Gastrocnemius medialis (tissue), 4 donors: ENCODE results near the gene PDIA3.

ENCODE experiments used
- POLR2A ChIP-seq, 2 donors: fragments of 450-650 bp; IDR thresholded peaks; one replicate each; pipeline ENCODE4 v1.6.1; 2017; ENCODE audit warnings: antibody characterized with exemption in 2 of 2, mild to moderate bottlenecking in 2 of 2, moderate library complexity in 2 of 2
- TF ChIP-seq, protein P1 (sequence below), 5 experiments: fragments of 450-650 bp in 3 of 5; fragments of 200-600 bp in 2 of 5; sonication (generic) in 2 of 5; IDR thresholded peaks in 4 of 5; conservative IDR thresholded peaks in 1 of 5; 1 replicate in 4 of 5; 2 replicates in 1 of 5; pipeline ENCODE4 v1.5.1; 2016 to 2019; ENCODE audit warnings: antibody characterized with exemption in 5 of 5, mild to moderate bottlenecking in 3 of 5, moderate library complexity in 3 of 5

DNA sequence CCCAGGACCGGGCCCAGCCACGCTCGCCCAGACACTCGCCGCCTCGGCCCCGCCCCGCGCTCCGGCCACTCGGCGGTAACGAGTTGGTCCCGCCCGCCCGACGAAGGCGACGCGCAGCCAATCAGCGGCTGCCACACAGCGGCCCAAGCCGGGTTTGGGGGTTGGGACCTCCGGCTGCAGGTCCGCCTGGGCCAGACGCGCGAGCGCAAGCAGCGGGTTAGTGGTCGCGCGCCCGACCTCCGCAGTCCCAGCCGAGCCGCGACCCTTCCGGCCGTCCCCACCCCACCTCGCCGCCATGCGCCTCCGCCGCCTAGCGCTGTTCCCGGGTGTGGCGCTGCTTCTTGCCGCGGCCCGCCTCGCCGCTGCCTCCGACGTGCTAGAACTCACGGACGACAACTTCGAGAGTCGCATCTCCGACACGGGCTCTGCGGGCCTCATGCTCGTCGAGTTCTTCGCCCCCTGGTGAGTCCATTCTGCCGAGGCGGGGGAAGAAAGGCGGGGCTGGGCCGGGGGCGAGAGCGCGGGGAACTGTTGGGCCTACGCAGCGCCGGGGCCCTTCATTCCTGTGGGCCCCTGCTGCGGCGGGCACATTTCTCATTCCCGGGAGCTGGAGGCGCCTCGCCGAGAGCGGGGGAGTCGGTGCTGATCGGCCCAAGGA, at the start of gene PDIA3:
- TF ChIP-seq, protein P1, sequence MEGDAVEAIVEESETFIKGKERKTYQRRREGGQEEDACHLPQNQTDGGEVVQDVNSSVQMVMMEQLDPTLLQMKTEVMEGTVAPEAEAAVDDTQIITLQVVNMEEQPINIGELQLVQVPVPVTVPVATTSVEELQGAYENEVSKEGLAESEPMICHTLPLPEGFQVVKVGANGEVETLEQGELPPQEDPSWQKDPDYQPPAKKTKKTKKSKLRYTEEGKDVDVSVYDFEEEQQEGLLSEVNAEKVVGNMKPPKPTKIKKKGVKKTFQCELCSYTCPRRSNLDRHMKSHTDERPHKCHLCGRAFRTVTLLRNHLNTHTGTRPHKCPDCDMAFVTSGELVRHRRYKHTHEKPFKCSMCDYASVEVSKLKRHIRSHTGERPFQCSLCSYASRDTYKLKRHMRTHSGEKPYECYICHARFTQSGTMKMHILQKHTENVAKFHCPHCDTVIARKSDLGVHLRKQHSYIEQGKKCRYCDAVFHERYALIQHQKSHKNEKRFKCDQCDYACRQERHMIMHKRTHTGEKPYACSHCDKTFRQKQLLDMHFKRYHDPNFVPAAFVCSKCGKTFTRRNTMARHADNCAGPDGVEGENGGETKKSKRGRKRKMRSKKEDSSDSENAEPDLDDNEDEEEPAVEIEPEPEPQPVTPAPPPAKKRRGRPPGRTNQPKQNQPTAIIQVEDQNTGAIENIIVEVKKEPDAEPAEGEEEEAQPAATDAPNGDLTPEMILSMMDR (IDR thresholded peaks at IDR 0.05 in 4 of 5, conservative IDR thresholded peaks at IDR 0.05 in 1 of 5): peak in 2 of 5 experiments; percentile 16 to 30
- peak; percentile 96 to 97 for TF ChIP-seq POLR2A (IDR thresholded peaks at IDR 0.05)
